Measurements from ENCODE around the gene PTPN9.
"Not testable (repeated sequence)": the region's sequence is repeated elsewhere in the genome, so short reads cannot be mapped to it uniquely, and the experiment has no call there.

Gene PTPN9

DNA sequence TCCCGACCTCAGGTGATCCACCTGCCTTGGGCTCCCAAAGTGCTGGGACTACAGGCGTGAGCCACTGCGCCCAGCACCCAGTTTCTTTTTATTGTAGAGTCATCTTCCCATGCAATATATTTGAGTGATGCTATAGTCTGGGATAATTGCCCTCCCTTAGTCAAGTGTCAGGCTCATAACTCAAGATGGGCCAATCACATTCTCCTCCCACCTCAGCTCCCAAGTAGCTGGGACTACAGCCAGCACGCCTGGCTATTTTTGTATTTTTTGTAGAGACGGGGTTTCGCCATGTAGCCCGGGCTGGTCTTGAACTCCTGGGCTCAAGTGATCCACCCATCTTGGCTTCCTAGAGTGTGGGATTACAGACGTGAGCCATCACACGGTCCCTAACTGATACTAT is 15.2 kb upstream of the PTPN9 start:
- H3K36me3 ChIP-seq (ENCODE audit: insufficient read depth, low read length) = peaks cover 40% of the 10 kb centered on the region
- H4K20me1 ChIP-seq (ENCODE audit: insufficient read depth, low read length) = no peaks in the 10 kb centered on the region
- H3K4me1 ChIP-seq (ENCODE audit: insufficient read depth, low read length, severe bottlenecking) = no peaks in the 10 kb centered on the region
- H3K9ac ChIP-seq (ENCODE audit: low read length) = no peak overlapping the region
- H3K9me2 ChIP-seq (ENCODE audit: low read depth, low read length) = no peaks in the 10 kb centered on the region
- no peak overlapping the region for H3K4me2 ChIP-seq (ENCODE audit: low read length)
- no peaks in the 10 kb centered on the region for H3K79me2 ChIP-seq (ENCODE audit: insufficient read depth, low read length)
- H2AFZ ChIP-seq (ENCODE audit: low read length) = no peak overlapping the region
- H3F3A ChIP-seq (ENCODE audit: insufficient read depth, low read length) = no peaks in the 10 kb centered on the region
- H3K9me3 ChIP-seq (ENCODE audit: low read length) = no peaks in the 10 kb centered on the region
- H3K27ac ChIP-seq (ENCODE audit: low read depth, low read length, poor library complexity, severe bottlenecking) = no peak overlapping the region
- no peak overlapping the region for H3K4me3 ChIP-seq (ENCODE audit: low read depth, low read length, poor library complexity, severe bottlenecking)
- TF ChIP-seq, protein P1, sequence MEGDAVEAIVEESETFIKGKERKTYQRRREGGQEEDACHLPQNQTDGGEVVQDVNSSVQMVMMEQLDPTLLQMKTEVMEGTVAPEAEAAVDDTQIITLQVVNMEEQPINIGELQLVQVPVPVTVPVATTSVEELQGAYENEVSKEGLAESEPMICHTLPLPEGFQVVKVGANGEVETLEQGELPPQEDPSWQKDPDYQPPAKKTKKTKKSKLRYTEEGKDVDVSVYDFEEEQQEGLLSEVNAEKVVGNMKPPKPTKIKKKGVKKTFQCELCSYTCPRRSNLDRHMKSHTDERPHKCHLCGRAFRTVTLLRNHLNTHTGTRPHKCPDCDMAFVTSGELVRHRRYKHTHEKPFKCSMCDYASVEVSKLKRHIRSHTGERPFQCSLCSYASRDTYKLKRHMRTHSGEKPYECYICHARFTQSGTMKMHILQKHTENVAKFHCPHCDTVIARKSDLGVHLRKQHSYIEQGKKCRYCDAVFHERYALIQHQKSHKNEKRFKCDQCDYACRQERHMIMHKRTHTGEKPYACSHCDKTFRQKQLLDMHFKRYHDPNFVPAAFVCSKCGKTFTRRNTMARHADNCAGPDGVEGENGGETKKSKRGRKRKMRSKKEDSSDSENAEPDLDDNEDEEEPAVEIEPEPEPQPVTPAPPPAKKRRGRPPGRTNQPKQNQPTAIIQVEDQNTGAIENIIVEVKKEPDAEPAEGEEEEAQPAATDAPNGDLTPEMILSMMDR (IDR thresholded peaks at IDR 0.05; ENCODE audit: low read length) = no peak
- no peak for TF ChIP-seq EZH2 (IDR thresholded peaks at IDR 0.05; ENCODE audit: borderline replicate concordance, low read length)
- H3K27me3 ChIP-seq (ENCODE audit: insufficient read depth, low read length) = no peaks in the 10 kb centered on the region

DNA sequence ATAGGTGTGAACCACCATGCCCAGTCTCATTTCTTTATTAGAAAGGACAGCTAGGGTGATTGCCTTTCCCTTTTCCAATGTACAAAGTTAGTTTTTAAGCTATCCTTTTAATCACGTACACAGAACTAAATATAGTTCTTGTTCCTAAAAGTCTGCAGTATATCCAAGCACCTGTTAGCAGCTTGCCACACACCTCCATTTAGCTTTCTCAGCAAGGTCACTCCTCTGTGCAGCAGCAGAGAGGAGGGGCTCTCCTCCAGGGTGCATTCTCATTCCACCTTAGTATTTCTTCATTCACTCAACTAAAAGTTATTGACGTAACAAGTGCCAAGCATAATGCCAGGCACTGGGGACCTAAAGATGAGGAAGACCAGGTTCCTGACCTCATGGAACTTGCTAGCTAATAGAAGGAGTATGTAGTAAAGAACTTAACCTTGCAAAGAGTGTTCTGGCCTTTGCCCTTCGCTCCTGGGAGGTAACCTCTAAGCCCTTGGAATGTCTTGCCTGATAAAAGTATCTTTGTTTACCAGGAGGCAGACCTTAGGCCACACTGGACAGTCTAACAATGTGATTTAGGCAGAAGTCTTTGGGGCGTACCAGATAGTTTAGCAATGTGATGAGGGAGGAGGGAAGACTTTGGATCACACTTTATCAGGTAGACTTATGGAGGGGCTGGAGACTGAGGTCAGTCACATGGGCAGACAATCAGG is 12.7 kb upstream of the PTPN9 start:
- Histone ChIP-seq H4K20me1 (ENCODE audit: insufficient read depth, low read length) (no peaks in the 10 kb centered on the region), H3K27ac (ENCODE audit: low read depth, low read length, poor library complexity, severe bottlenecking) (no peak overlapping the region), H3K4me2 (ENCODE audit: low read length) (no peak overlapping the region), H3K79me2 (ENCODE audit: insufficient read depth, low read length) (no peaks in the 10 kb centered on the region), H2AFZ (ENCODE audit: low read length) (no peak overlapping the region), H3K9ac (ENCODE audit: low read length) (no peak overlapping the region), H3K36me3 (ENCODE audit: insufficient read depth, low read length) (peaks cover 20% of the 10 kb centered on the region; the same call in 1 of the 2 replicates), H3K4me3 (ENCODE audit: low read depth, low read length, poor library complexity, severe bottlenecking) (no peak overlapping the region), H3K9me2 (ENCODE audit: low read depth, low read length) (no peaks in the 10 kb centered on the region), H3K4me1 (ENCODE audit: insufficient read depth, low read length, severe bottlenecking) (no peaks in the 10 kb centered on the region), H3K27me3 (ENCODE audit: insufficient read depth, low read length) (no peaks in the 10 kb centered on the region), H3F3A (ENCODE audit: insufficient read depth, low read length) (no peaks in the 10 kb centered on the region), H3K9me3 (ENCODE audit: low read length) (no peaks in the 10 kb centered on the region)
- TF ChIP-seq, protein P1 (IDR thresholded peaks at IDR 0.05; ENCODE audit: low read length) = no peak
- TF ChIP-seq EZH2 (IDR thresholded peaks at IDR 0.05; ENCODE audit: borderline replicate concordance, low read length) = no peak

DNA sequence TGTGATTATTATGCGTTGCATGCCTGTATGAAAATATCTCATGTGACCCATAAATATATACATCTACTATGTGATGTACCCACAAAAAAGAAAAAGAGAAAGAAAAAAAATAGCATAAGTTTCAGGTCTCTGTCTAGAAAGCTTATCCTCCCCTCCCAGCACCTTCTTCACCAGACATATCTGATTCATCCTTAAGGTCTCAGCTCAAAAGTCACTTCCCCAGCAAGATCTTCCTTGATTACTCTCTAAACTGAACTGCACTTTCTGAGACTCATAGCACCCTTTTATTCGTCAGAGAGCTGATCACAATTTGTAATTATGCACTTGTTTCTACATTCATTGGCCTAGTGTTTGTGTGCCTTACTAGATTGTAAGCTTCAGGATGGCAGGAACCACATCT is 11.1 kb upstream of the PTPN9 start:
- no peak for TF ChIP-seq EZH2 (IDR thresholded peaks at IDR 0.05; ENCODE audit: borderline replicate concordance, low read length)
- no peak overlapping the region for H3K27ac ChIP-seq (ENCODE audit: low read depth, low read length, poor library complexity, severe bottlenecking)
- no peaks in the 10 kb centered on the region for H4K20me1 ChIP-seq (ENCODE audit: insufficient read depth, low read length)
- H3K4me3 ChIP-seq (ENCODE audit: low read depth, low read length, poor library complexity, severe bottlenecking) = no peak overlapping the region
- no peaks in the 10 kb centered on the region for H3K4me1 ChIP-seq (ENCODE audit: insufficient read depth, low read length, severe bottlenecking)
- H3K27me3 ChIP-seq (ENCODE audit: insufficient read depth, low read length) = no peaks in the 10 kb centered on the region
- H3K36me3 ChIP-seq (ENCODE audit: insufficient read depth, low read length) = peaks cover 7% of the 10 kb centered on the region; the same call in 1 of the 2 replicates
- no peaks in the 10 kb centered on the region for H3F3A ChIP-seq (ENCODE audit: insufficient read depth, low read length)
- H3K4me2 ChIP-seq (ENCODE audit: low read length) = no peak overlapping the region
- no peak overlapping the region for H3K9ac ChIP-seq (ENCODE audit: low read length)
- H3K79me2 ChIP-seq (ENCODE audit: insufficient read depth, low read length) = no peaks in the 10 kb centered on the region
- H3K9me2 ChIP-seq (ENCODE audit: low read depth, low read length) = no peaks in the 10 kb centered on the region
- H2AFZ ChIP-seq (ENCODE audit: low read length) = no peak overlapping the region
- H3K9me3 ChIP-seq (ENCODE audit: low read length) = no peaks in the 10 kb centered on the region

DNA sequence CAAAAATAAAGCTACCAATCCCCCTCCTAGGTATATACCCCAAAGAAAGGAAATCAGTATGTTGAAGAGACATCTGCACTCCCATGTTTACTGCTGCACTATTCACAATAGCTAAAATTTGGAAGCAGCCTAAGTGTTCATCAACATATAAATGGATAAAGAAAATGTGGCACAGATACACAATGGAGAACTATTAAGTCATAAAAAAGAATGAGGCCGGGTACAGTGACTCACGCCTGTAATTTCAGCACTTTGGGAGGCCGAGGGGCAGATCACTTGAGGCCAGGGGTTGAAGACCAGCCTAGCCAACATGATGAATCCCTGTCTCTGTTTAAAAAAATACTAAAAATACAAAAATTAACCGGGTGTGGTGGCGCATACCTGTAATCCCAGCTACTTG is 10.0 kb upstream of the PTPN9 start:
- Histone ChIP-seq H3K36me3 (ENCODE audit: insufficient read depth, low read length) (peaks cover under 1% of the 10 kb centered on the region; the same call in 1 of the 2 replicates), H3K27me3 (ENCODE audit: insufficient read depth, low read length) (no peaks in the 10 kb centered on the region), H3K4me3 (ENCODE audit: low read depth, low read length, poor library complexity, severe bottlenecking) (no peak overlapping the region), H4K20me1 (ENCODE audit: insufficient read depth, low read length) (no peaks in the 10 kb centered on the region), H3K4me1 (ENCODE audit: insufficient read depth, low read length, severe bottlenecking) (no peaks in the 10 kb centered on the region), H3K27ac (ENCODE audit: low read depth, low read length, poor library complexity, severe bottlenecking) (no peak overlapping the region), H3K9ac (ENCODE audit: low read length) (no peak overlapping the region), H3K9me3 (ENCODE audit: low read length) (no peaks in the 10 kb centered on the region), H3K79me2 (ENCODE audit: insufficient read depth, low read length) (no peaks in the 10 kb centered on the region), H3F3A (ENCODE audit: insufficient read depth, low read length) (no peaks in the 10 kb centered on the region), H2AFZ (ENCODE audit: low read length) (no peak overlapping the region), H3K9me2 (ENCODE audit: low read depth, low read length) (no peaks in the 10 kb centered on the region), H3K4me2 (ENCODE audit: low read length) (no peak overlapping the region)
- TF ChIP-seq EZH2 (IDR thresholded peaks at IDR 0.05; ENCODE audit: borderline replicate concordance, low read length) = no peak
- TF ChIP-seq, protein P1 (IDR thresholded peaks at IDR 0.05; ENCODE audit: low read length) = no peak

DNA sequence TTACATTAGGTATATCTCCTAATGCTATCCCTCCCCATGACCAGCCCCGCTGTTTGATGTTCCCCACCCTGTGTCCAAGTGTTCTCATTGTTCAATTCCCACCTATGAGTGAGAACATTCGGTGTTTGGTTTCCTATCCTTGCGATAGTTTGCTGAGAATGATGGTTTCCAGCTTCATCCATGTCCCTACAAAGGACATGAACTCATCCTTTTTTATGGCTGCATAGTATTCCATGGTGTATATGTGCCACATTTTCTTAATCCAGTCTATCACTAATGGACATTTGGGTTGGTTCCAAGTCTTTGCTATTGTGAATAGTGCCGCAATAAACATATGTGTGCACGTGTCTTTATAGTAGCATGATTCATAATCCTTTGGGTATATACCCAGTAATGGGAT is 7.3 kb upstream of the PTPN9 start:
- H3K27ac ChIP-seq (ENCODE audit: low read depth, low read length, poor library complexity, severe bottlenecking); H4K20me1 ChIP-seq (ENCODE audit: insufficient read depth, low read length); H3K4me2 ChIP-seq (ENCODE audit: low read length); H3K9me2 ChIP-seq (ENCODE audit: low read depth, low read length); H3K9ac ChIP-seq (ENCODE audit: low read length); H3K4me1 ChIP-seq (ENCODE audit: insufficient read depth, low read length, severe bottlenecking); H3F3A ChIP-seq (ENCODE audit: insufficient read depth, low read length); H3K79me2 ChIP-seq (ENCODE audit: insufficient read depth, low read length); H3K4me3 ChIP-seq (ENCODE audit: low read depth, low read length, poor library complexity, severe bottlenecking); H3K9me3 ChIP-seq (ENCODE audit: low read length); H2AFZ ChIP-seq (ENCODE audit: low read length); H3K27me3 ChIP-seq (ENCODE audit: insufficient read depth, low read length); H3K36me3 ChIP-seq (ENCODE audit: insufficient read depth, low read length): not testable (repeated sequence)
